Stimulated activated CD4-positive, alpha-beta T cell treated with anti-CD3 and anti-CD28 coated beads, Interleukin-12 subunit alpha, Interleukin-12 subunit beta, amount 100 ng/mL, for 48 hours (primary cell): ENCODE data around the gene MYOC.
"Not testable (repeated sequence)": the region's sequence is repeated elsewhere in the genome, so short reads cannot be mapped to it uniquely, and the experiment has no call there.

Experiments used
- DNase-seq, 3 donors: peaks; one replicate each; pipeline ENCODE4 v3.0.0-alpha.2; 2020; ENCODE audit warnings: low read depth in 2 of 3, low spot score in 1 of 3

The MYOC gene

GRCh38 chr1:171652234-171652822, at the start of gene MYOC:
MYOC (minus strand) TSS chr1:171652688; CDS start chr1:171652611, 77 bp downstream.
- no peak for DNase-seq

- no peak for DNase-seq
These were observed 47.0 kb upstream of the MYOC start for GRCh38 chr1:171699531-171699930.

- DNase-seq: not testable (repeated sequence)
These were observed 43.3 kb upstream of the MYOC start for GRCh38 chr1:171695772-171696171.

GRCh38 chr1:171693541-171693940, 41.1 kb upstream of the MYOC start:
- DNase-seq: not testable (repeated sequence)

- DNase-seq: no peak
These were observed 31.4 kb upstream of the MYOC start for GRCh38 chr1:171683870-171684269.

- no peak for DNase-seq
These were observed 27.9 kb upstream of the MYOC start for GRCh38 chr1:171680339-171680738.

- DNase-seq: no peak
These were observed 24.3 kb upstream of the MYOC start for GRCh38 chr1:171676823-171677222.

GRCh38 chr1:171674431-171675405, 22.2 kb upstream of the MYOC start:
- no peak for DNase-seq

- no peak for DNase-seq
These were observed 18.3 kb upstream of the MYOC start for GRCh38 chr1:171670739-171671138.

- DNase-seq: no peak
These were observed 15.9 kb upstream of the MYOC start for GRCh38 chr1:171668372-171668771.

- DNase-seq: no peak
These were observed 13.8 kb upstream of the MYOC start for GRCh38 chr1:171666114-171666769.

- no peak for DNase-seq
These were observed 12.5 kb upstream of the MYOC start for GRCh38 chr1:171664976-171665375.

- no peak for DNase-seq
These were observed 11.5 kb upstream of the MYOC start for GRCh38 chr1:171663854-171664575.

- no peak for DNase-seq
These were observed 10.8 kb upstream of the MYOC start for GRCh38 chr1:171663036-171663853.

GRCh38 chr1:171661076-171661650, 8.7 kb upstream of the MYOC start:
- DNase-seq: no peak

GRCh38 chr1:171656206-171656605, 3.7 kb upstream of the MYOC start:
- not testable (repeated sequence) for DNase-seq

- DNase-seq: no peak
These were observed 3.2 kb upstream of the MYOC start for GRCh38 chr1:171655746-171656116.

- peak; percentile 68 to 85 (median 76) for DNase-seq
These were observed 2.7 kb upstream of the MYOC start for GRCh38 chr1:171654942-171655745.
